ENCODE measurements around the gene TGFBR1.

Gene TGFBR1

DNA sequence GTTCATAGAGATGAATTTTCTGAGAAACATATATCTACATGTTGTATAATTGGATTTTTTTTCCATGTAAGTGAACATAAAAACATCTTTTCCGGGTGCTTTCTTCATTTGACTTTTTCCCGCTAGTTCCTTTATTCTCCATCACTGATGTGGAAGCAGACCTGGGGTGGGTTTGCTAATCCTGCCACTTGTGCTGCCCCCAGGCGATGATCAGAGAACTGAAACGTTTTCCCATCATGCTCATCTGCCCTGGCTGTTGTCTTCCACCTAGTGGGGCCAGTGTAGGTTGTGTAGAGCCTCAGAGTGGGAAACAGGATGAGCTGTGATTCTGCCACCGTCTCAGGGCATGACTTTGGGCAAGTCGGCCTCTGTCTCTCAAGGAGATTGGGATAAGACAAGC, 34.2 kb upstream of the TGFBR1 start:
- TF ChIP-seq TAF1 (IDR thresholded peaks at IDR 0.05; ENCODE audit: low read depth) (no peak), NFIC (IDR thresholded peaks at IDR 0.05) (no peak), TEAD4 (IDR thresholded peaks at IDR 0.05) (no peak), EP300 (IDR thresholded peaks at IDR 0.05; ENCODE audit: borderline replicate concordance) (no peak), CREB1 (IDR thresholded peaks at IDR 0.05; ENCODE audit: low read depth) (no peak), CEBPB (IDR thresholded peaks at IDR 0.05) (no peak), TCF12 (IDR thresholded peaks at IDR 0.05; ENCODE audit: low read depth) (no peak), YY1 (IDR thresholded peaks at IDR 0.05; ENCODE audit: low read depth) (no peak), EGR1 (IDR thresholded peaks at IDR 0.05) (no peak)
- TF ChIP-seq, protein P1, sequence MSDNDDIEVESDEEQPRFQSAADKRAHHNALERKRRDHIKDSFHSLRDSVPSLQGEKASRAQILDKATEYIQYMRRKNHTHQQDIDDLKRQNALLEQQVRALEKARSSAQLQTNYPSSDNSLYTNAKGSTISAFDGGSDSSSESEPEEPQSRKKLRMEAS (IDR thresholded peaks at IDR 0.05): no peak
- TF ChIP-seq, protein P2, sequence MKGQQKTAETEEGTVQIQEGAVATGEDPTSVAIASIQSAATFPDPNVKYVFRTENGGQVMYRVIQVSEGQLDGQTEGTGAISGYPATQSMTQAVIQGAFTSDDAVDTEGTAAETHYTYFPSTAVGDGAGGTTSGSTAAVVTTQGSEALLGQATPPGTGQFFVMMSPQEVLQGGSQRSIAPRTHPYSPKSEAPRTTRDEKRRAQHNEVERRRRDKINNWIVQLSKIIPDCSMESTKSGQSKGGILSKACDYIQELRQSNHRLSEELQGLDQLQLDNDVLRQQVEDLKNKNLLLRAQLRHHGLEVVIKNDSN (IDR thresholded peaks at IDR 0.05): no peak
- TF ChIP-seq, protein P3, sequence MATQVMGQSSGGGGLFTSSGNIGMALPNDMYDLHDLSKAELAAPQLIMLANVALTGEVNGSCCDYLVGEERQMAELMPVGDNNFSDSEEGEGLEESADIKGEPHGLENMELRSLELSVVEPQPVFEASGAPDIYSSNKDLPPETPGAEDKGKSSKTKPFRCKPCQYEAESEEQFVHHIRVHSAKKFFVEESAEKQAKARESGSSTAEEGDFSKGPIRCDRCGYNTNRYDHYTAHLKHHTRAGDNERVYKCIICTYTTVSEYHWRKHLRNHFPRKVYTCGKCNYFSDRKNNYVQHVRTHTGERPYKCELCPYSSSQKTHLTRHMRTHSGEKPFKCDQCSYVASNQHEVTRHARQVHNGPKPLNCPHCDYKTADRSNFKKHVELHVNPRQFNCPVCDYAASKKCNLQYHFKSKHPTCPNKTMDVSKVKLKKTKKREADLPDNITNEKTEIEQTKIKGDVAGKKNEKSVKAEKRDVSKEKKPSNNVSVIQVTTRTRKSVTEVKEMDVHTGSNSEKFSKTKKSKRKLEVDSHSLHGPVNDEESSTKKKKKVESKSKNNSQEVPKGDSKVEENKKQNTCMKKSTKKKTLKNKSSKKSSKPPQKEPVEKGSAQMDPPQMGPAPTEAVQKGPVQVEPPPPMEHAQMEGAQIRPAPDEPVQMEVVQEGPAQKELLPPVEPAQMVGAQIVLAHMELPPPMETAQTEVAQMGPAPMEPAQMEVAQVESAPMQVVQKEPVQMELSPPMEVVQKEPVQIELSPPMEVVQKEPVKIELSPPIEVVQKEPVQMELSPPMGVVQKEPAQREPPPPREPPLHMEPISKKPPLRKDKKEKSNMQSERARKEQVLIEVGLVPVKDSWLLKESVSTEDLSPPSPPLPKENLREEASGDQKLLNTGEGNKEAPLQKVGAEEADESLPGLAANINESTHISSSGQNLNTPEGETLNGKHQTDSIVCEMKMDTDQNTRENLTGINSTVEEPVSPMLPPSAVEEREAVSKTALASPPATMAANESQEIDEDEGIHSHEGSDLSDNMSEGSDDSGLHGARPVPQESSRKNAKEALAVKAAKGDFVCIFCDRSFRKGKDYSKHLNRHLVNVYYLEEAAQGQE (IDR thresholded peaks at IDR 0.05; ENCODE audit: low read depth): no peak

DNA sequence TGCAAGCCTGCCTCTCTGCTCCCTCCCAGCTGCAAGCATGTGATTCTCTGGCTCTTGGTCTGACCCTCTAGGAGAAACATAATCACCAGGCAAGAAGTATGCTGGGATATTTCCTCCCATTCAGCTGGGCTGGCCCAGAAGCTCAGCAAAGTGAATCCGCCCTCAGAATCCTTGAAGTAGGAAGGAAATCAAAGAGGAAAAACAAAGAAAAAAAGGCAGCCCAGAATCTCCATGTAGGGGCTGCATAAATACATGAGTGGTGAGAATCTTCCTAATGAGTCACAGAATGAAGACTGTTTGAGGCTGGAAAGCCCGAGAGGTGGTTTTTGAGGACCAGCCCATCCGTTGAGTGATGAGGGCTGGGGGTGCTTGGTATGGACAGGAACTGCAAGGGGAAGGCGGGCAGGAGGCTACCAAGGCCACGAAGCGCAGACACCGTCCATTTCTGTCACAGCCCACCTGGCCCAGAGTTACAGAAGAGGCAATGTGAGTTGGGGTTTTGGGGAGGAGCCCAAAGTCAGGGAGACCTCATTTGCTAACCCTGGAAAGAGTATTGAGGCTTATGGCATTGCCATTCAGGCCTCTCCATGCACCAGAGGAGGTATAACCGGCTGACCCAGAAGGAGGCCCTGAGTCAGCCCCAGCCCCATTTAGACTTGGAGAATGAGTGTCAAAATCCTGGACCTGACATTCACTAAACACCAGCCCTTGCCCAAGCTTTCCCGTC, 33.4 kb upstream of the TGFBR1 start:
- TF ChIP-seq FOXM1 (IDR thresholded peaks at IDR 0.05; ENCODE audit: borderline replicate concordance, low read depth): no peak
- no peak for TF ChIP-seq EP300 (IDR thresholded peaks at IDR 0.05; ENCODE audit: borderline replicate concordance)
- TF ChIP-seq CEBPB (IDR thresholded peaks at IDR 0.05): no peak
- no peak for TF ChIP-seq TCF12 (IDR thresholded peaks at IDR 0.05; ENCODE audit: low read depth)
- TF ChIP-seq, protein P3 (IDR thresholded peaks at IDR 0.05; ENCODE audit: low read depth): no peak
- no peak for TF ChIP-seq YY1 (IDR thresholded peaks at IDR 0.05; ENCODE audit: low read depth)
- no peak for TF ChIP-seq NFIC (IDR thresholded peaks at IDR 0.05)

DNA sequence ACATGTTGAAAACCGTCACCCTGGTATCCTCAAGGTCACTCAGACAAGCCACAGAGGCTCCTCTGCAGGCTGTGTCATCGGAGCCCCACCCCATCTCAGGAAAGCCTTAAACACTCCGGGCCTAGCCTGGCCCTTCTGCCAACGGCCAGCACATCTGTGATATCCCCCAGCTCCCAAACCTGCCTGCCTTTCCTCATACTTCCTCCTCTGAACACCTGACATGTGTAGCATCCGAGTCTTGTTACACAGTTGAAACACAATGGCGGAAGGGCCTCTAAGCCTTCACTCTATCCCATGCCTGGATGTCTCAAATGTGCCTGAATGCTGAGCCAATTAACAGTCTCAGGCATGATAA, 32.9 kb upstream of the TGFBR1 start:
- TF ChIP-seq FOXM1 (IDR thresholded peaks at IDR 0.05; ENCODE audit: borderline replicate concordance, low read depth) (no peak), TCF12 (IDR thresholded peaks at IDR 0.05; ENCODE audit: low read depth) (no peak), EGR1 (IDR thresholded peaks at IDR 0.05) (no peak), CEBPB (IDR thresholded peaks at IDR 0.05) (no peak), TEAD4 (IDR thresholded peaks at IDR 0.05) (no peak), YY1 (IDR thresholded peaks at IDR 0.05; ENCODE audit: low read depth) (no peak), NFIC (IDR thresholded peaks at IDR 0.05) (no peak), RAD21 (IDR thresholded peaks at IDR 0.05; ENCODE audit: low read depth) (no peak), CREB1 (IDR thresholded peaks at IDR 0.05; ENCODE audit: low read depth) (no peak), ZBTB7A (IDR thresholded peaks at IDR 0.05; ENCODE audit: low read depth) (no peak), EP300 (IDR thresholded peaks at IDR 0.05; ENCODE audit: borderline replicate concordance) (no peak), TAF1 (IDR thresholded peaks at IDR 0.05; ENCODE audit: low read depth) (no peak)
- TF ChIP-seq, protein P3 (IDR thresholded peaks at IDR 0.05; ENCODE audit: low read depth): no peak
- TF ChIP-seq, protein P1 (IDR thresholded peaks at IDR 0.05): no peak
- TF ChIP-seq, protein P2 (IDR thresholded peaks at IDR 0.05): no peak

DNA sequence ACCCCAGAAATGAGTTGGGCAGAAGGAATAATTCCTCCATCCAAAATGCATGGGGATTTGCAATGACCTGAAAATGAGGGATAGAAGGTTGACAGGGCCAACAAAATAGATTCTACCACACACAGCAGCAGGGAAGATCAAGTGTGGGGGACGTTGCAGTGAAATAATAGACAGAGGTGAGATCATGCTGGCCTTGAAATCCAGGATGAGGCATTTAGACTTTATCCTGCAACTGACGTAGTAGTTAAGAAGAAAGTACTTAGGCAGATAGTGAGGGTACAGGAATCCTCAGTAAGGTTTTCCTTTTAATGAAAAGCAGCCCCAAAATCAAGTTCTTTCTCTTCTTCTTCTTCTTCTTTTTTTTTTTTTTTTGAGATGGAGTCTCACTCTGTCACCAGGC, 31.6 kb upstream of the TGFBR1 start:
- TF ChIP-seq TAF1 (IDR thresholded peaks at IDR 0.05; ENCODE audit: low read depth): no peak
- no peak for TF ChIP-seq FOXM1 (IDR thresholded peaks at IDR 0.05; ENCODE audit: borderline replicate concordance, low read depth)
- no peak for TF ChIP-seq EP300 (IDR thresholded peaks at IDR 0.05; ENCODE audit: borderline replicate concordance)
- no peak for TF ChIP-seq EGR1 (IDR thresholded peaks at IDR 0.05)
- TF ChIP-seq, protein P1 (IDR thresholded peaks at IDR 0.05): no peak
- TF ChIP-seq, protein P3 (IDR thresholded peaks at IDR 0.05; ENCODE audit: low read depth): no peak
- no peak for TF ChIP-seq ZBTB7A (IDR thresholded peaks at IDR 0.05; ENCODE audit: low read depth)
- no peak for TF ChIP-seq YY1 (IDR thresholded peaks at IDR 0.05; ENCODE audit: low read depth)
